ENCODE results near the gene DCTN1.
"Not testable (repeated sequence)": the region's sequence is repeated elsewhere in the genome, so short reads cannot be mapped to it uniquely, and the experiment has no call there.

The DCTN1 gene

DNA sequence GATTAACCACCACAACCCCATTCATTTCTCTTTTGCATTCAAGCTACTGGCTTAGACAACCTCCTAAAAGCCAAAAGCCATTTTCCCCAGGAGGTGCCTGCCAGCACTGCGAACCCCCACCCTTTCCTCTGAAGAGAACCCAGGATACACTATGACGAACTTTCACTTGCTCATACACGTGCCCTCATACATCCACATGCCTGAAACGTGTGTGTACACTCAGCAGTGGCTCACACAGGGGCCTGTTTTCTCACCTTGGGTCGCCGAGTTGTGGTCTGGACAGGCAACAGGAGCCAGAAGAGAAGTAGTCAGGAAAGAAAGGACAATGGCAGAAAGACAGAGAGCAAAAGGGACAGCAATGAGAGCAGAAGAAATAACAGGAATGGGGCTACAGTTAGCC, 7.4 kb downstream of the DCTN1 start:
- in situ Hi-C loops (cut with MboI; ENCODE audit: low sequenced_read_pairs) = no loop called here

DNA sequence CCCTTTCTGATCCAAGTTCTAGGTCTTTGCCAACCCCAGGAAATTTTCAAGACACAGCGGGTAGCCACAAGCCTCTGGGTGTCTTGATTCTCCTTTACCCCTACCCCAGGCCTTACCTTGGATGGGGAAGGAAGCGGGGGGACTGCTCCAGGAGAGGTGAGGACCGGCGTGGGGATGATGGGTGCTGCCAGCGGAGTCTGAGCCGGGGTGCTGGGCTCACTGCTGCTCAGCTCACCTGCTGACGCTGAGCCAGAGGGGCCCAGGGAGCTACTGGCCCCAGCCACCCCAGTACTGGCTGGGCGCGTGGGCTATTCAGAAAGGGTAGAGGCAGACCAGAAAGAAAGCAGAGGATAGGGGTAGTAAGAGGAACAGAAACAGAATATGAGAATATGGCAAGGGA, 8.7 kb downstream of the DCTN1 start:
- in situ Hi-C loops (cut with MboI; ENCODE audit: low sequenced_read_pairs) = no loop called here

DNA sequence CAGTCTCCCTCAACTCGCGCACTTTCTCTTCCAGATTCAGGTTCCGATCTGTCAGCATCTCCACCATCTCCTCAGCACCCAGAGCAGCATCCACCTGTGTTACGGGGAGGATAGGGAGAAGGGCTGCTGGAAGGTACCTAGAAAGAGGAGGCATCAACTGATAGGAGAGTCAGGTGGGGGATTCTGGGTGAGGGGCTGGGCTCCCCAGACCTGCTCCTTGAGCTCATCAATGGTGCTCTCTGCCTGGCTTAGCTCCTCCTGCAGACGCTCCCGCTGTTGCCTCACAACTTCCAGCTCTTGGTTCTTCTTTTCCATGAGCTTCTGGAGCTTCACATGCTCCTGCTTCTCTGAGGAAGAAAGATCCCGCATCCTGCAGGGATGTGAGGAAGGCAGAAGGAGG, 10.1 kb downstream of the DCTN1 start:
- in situ Hi-C loops (cut with MboI; ENCODE audit: low sequenced_read_pairs) = no loop called here

DNA sequence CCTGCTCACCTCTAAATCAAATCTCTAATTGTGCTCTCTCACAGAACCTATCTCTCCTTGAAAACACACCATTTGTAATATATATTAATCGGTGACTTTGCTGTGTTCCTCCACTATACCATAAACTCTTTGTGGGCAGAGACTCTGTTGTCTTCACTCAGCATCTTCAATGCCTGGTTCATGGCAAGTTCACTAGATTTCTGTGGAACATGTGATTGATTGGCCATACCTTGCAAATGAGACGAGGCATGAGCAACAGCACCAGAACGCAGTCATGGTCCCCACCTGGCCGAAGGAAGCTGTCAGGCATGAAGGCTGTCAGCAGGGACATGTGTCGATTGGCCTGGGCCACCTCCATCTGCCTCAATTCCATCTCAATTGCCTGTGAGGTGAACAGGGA, 11.6 kb downstream of the DCTN1 start:
- in situ Hi-C loops (cut with MboI; ENCODE audit: low sequenced_read_pairs) = no loop called here

DNA sequence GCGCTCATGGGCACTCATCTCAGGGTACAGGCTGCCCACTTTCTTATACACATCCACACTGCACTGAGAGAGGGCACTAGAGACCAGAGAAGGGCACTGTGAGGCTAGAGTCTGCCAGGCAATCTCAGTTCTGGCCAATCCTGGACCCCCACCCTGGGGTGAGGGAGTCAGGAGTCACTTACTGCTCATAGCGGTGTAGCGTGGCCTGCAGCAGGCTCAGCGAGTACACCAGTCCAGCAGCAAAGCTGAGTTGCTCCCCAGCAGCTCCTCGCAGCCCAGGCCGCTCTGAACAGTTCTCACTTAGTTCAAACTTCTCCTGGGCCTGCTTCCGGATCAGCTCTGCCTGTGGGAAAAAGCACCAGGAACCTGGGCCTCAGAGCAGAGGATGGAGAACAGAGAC, 12.3 kb downstream of the DCTN1 start:
- in situ Hi-C loops (cut with MboI; ENCODE audit: low sequenced_read_pairs) = no loop called here

GRCh38 chr2:74366036-74366435, 14.1 kb downstream of the DCTN1 start:
- in situ Hi-C loops (cut with MboI; ENCODE audit: low sequenced_read_pairs) = no loop called here

- in situ Hi-C loops (cut with MboI; ENCODE audit: low sequenced_read_pairs) = no loop called here
Measured at GRCh38 chr2:74364533-74365505, 15.3 kb downstream of the DCTN1 start.

GRCh38 chr2:74361327-74361726, 18.8 kb downstream of the DCTN1 start:
- in situ Hi-C loops (cut with MboI; ENCODE audit: low sequenced_read_pairs) = no loop called here

DNA sequence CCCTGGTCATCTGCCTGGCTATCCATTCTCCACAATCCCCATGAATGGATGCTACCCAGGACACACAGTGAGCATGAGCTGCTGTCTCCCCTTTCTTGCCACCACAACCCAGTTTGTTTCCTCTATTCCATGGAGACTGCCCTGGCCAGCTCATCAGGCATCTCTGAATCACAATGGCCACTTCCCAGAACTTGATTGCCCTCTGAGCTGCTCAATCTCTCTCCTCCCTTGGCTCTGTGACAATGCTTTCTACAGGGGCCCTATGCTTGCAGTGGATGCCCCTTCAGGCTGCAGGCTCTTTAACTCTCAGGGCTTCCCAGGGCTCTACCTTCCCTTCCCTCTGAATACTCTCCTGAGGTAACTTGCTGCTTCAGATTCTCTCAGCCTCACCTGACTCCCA, 22.5 kb downstream of the DCTN1 start:
- in situ Hi-C loops (cut with MboI; ENCODE audit: low sequenced_read_pairs) = no loop called here

- in situ Hi-C loops (cut with MboI; ENCODE audit: low sequenced_read_pairs) = no loop called here
Measured at GRCh38 chr2:74349889-74350288, 30.2 kb downstream of the DCTN1 start.

DNA sequence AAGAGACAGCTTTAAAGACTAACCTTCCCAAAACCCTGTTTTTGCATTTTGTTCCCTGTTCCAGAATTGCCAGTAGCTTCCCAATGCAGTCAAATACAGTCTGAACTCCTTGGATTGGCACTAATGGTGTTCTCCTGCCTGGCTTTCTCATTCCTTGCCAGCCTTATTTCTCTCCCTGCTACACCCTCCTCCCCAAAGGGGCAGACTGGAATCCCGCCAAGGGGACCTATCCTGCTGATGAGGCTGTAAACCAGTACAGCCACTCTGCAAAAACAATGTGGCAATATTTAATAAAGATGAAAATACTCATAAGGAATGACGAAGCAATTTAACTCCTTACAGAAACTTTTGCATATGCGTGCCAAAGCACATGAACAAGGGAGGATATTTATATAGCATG, 32.4 kb downstream of the DCTN1 start:
- in situ Hi-C loops (cut with MboI; ENCODE audit: low sequenced_read_pairs) = no loop called here

- in situ Hi-C loops (cut with MboI; ENCODE audit: low sequenced_read_pairs) = no loop called here
Measured at GRCh38 chr2:74347303-74347702, 32.8 kb downstream of the DCTN1 start.

DNA sequence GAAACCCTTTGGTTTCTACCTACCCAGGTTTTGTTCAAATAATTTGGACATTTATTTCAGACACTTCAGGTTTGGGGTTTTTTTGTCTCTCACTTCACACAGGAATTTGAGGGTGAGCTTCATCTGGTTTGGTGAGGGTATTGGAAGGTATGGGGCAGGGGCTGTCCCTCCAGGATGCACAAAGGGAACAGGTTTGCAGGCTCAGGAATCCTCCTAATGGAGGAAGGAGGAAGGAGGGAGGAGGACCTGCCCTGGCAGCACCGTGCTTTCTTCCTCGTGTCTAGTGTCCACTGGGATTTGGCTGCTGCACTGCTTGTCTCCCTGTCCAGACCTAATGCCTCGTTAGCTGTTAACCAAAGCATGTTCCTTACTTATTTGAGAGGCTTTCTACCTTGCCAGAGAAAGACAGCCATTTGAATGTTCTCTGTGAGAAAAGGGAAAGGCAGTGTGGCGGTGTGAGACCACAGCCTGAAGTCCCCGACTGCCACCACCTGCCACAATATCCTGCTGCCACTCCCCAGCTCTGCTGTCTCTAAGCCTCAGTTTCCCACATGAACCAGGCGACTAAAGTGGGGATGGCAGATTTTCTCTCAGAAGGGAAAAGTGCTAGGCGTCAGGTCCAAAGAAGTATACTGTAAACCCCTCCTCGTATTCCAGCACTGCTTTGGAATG, 34.7 kb downstream of the DCTN1 start:
- in situ Hi-C loops (cut with MboI; ENCODE audit: low sequenced_read_pairs) = no loop called here

DNA sequence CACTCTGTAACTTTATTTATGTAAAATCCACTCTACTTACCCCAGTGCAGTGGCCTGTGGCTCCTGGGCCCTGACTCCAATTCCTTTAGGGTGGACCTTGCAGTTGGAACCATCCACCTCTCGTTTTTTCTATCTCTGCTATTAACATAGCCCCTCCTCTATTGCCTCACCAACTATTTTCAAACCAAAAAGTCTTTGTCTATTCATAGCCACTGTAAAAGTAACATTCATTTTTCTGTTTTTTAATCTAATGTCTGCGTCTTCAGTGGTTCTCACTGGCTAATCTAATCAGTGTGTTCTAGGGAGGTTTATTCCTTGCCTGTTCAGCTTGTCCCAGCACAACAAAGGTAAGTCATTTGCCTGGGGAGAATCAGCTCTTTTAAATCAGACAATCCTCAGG, 36.8 kb downstream of the DCTN1 start, which contains the start of gene SLC4A5:
TSS of gene SLC4A5 (minus strand) at position 101 of the 400 bp plus-strand sequence. CDS start 28,393 bp downstream, outside the sequence.
- in situ Hi-C loops (cut with MboI; ENCODE audit: low sequenced_read_pairs) = no loop called here

GRCh38 chr2:74336227-74336626, 43.9 kb downstream of the DCTN1 start:
- in situ Hi-C loops (cut with MboI; ENCODE audit: low sequenced_read_pairs) = not testable (repeated sequence)

DNA sequence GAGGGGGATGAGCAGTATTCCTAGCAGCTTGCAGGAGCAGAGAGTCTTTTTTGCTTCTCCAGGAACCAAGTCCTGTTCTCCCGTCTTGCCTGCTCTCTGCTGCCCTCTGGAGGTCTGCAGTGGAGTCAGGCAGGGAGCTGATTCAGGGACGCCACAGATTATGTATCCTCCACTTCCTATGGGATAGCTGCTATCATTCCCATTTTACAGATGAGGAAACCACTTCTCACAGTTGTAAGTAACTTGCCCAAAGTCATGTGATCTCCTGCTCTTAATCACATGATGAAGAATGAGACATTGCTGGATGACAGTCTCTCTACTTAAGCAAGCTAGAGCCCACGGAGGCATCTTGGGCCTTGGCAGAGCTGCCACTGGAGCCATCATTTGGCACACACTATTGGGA, 45.2 kb downstream of the DCTN1 start:
- in situ Hi-C loops (cut with MboI; ENCODE audit: low sequenced_read_pairs) = no loop called here

GRCh38 chr2:74333896-74334586, 46.1 kb downstream of the DCTN1 start:
- in situ Hi-C loops (cut with MboI; ENCODE audit: low sequenced_read_pairs) = no loop called here

- in situ Hi-C loops (cut with MboI; ENCODE audit: low sequenced_read_pairs) = no loop called here
Measured at GRCh38 chr2:74333175-74333574, 46.9 kb downstream of the DCTN1 start.

DNA sequence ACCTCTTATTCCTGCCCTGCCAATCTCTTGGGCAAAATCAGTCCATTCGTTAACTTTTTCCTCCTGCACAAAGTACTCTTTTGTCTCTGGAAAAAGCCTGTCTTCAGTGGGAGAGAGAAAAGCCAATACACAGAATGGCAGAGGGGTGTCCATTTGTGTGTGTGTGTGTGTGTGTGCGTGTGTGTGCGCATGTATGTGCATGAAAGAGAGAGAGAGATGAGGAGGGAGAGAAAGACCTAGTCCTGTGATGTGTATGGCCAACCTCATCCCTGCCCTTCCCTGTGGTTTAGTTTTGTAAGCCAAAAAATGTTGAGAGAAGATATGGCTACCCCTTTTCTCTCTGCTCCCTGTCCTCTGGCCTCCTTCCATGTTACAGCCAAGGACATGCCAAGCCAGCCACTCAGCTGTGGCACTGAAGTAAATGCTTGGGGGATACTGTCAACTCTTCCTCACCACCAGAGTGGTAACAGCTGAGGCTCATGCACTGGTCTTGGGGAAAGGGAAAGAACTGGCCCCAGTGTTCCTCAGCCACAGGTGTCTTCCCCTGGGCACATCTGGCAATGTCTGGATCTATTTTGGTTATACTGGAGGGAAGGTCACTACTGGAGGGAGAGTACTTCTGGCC, 47.4 kb downstream of the DCTN1 start:
- in situ Hi-C loops (cut with MboI; ENCODE audit: low sequenced_read_pairs) = no loop called here

DNA sequence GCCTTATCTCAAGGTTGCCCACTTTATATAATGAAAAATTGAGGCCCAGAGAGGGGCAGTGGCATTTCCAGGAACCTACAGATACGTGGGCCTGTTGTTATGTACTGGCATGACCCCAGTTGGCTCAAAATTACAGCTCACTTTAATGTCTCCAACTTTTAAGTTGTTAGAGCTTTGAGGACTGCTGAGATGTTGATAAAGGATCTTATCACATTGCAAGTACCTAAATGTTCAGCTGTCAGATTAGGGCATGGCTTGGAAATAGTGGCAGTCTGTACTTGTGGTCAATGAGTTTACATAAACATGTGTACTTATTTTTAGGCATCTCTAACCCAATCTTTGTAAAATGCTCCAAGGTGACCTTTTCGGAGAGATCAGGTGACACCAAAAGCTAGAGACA, 51.5 kb downstream of the DCTN1 start:
- in situ Hi-C loops (cut with MboI; ENCODE audit: low sequenced_read_pairs) = no loop called here

- in situ Hi-C loops (cut with MboI; ENCODE audit: low sequenced_read_pairs) = no loop called here
Measured at GRCh38 chr2:74328074-74328473, 52.0 kb downstream of the DCTN1 start.
